MCF 10A (cell line): ENCODE measurements around the gene SZRD1. TPM values are rescaled to one million over a fixed set of nuclear protein-coding genes. Genes with fewer than 3 reads are reported as not detected.

ENCODE experiments used
- BruUV-seq: library from RNA; stranded (reverse); fragments of 400-500 nt; replicated peaks from 2 replicates; lab custom pipeline; 2021; lab: Mats Ljungman, UMichigan
- CTCF ChIA-PET: fragments of 300-600 bp; sonication (Branson Sonifier 250); formaldehyde crosslinking; extraction: SDS; loops from one replicate; lab custom pipeline; 2021; ENCODE audit warnings: antibody characterized with exemption, inconsistent platforms; lab: Yijun Ruan, JAX
- POLR2A ChIA-PET: fragments of 300-600, 350-650 bp; sonication (Branson Sonifier 250); formaldehyde crosslinking; extraction: SDS; loops from one replicate; lab custom pipeline; 2020; ENCODE audit warnings: antibody characterized with exemption, inconsistent platforms; lab: Yijun Ruan, JAX
- DNase-seq: peaks from one replicate; pipeline ENCODE4 v3.0.0-alpha.2; 2018; ENCODE audit not compliant: unreplicated experiment
- H3K27ac Mint-ChIP-seq: one replicate; pipeline ENCODE4 v1.8.0; 2022; ENCODE audit warnings: mild to moderate bottlenecking, low read depth, mixed read lengths; ENCODE audit not compliant: unreplicated experiment
- H3K27me3 Mint-ChIP-seq: one replicate; pipeline ENCODE4 v1.8.0; 2022; ENCODE audit warnings: mixed read lengths; ENCODE audit not compliant: insufficient read depth, unreplicated experiment
- H3K36me3 Mint-ChIP-seq: one replicate; pipeline ENCODE4 v1.8.0; 2022; ENCODE audit warnings: mild to moderate bottlenecking, moderate library complexity, mixed read lengths; ENCODE audit not compliant: insufficient read depth, unreplicated experiment
- H3K4me1 Mint-ChIP-seq: one replicate; pipeline ENCODE4 v1.8.0; 2022; ENCODE audit warnings: mixed read lengths; ENCODE audit not compliant: insufficient read depth, unreplicated experiment
- H3K4me3 Mint-ChIP-seq: one replicate; pipeline ENCODE4 v1.8.0; 2022; ENCODE audit warnings: mild to moderate bottlenecking, moderate library complexity, mixed read lengths; ENCODE audit not compliant: unreplicated experiment
- H3K9me3 Mint-ChIP-seq: one replicate; pipeline ENCODE4 v1.8.0; 2022; ENCODE audit warnings: mixed read lengths; ENCODE audit not compliant: unreplicated experiment
- intact Hi-C: fragments of 100-400 bp; cut with micrococcal nuclease; formaldehyde crosslinking; loops from 2 replicates; pipeline ENCODE4 v1.14.1; 2022
- total RNA-seq: library from RNA; stranded (reverse); gene quantifications from 2 replicates; pipeline ENCODE4 v1.2.3, GENCODE V29; 2022
- TF ChIP-seq, protein P1 (sequence below): fragments of 200-600 bp; IDR thresholded peaks from one replicate; pipeline ENCODE4 v1.8.0; 2022; ENCODE audit warnings: antibody characterized with exemption, mild to moderate bottlenecking; ENCODE audit not compliant: unreplicated experiment

SZRD1 gene
- total RNA-seq, 1 experiment from 2014 or later: 108 TPM

DNA sequence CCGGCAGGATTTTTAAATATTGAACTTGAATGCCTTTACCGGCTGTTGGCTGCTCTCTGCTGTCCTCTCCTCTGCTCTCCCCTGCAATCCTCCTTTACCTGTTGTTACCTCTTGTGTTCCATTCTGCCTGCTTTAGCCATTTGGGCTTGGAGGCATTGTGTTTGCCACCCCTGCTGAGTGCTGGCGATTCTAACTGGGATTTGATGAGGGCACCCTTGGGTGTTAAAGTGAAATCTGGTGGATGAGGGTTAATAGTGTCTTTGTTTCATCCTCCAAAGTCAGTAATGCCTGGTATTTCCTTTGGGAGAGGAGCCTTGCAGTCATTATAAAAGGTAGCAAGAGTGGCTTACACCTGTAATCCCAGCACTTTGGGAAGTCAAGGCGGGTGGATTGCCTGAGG is 9.9 kb downstream of the SZRD1 start:
- no TSS peak for BruUV-seq
- Mint-ChIP-seq H3K4me3 (no peak overlapping the region), H3K36me3 (peaks cover 19% of the 10 kb centered on the region), H3K27ac (no peak overlapping the region), H3K27me3 (no peaks in the 10 kb centered on the region), H3K4me1 (peaks cover 21% of the 10 kb centered on the region), H3K9me3 (no peaks in the 10 kb centered on the region)
- TF ChIP-seq, protein P1, sequence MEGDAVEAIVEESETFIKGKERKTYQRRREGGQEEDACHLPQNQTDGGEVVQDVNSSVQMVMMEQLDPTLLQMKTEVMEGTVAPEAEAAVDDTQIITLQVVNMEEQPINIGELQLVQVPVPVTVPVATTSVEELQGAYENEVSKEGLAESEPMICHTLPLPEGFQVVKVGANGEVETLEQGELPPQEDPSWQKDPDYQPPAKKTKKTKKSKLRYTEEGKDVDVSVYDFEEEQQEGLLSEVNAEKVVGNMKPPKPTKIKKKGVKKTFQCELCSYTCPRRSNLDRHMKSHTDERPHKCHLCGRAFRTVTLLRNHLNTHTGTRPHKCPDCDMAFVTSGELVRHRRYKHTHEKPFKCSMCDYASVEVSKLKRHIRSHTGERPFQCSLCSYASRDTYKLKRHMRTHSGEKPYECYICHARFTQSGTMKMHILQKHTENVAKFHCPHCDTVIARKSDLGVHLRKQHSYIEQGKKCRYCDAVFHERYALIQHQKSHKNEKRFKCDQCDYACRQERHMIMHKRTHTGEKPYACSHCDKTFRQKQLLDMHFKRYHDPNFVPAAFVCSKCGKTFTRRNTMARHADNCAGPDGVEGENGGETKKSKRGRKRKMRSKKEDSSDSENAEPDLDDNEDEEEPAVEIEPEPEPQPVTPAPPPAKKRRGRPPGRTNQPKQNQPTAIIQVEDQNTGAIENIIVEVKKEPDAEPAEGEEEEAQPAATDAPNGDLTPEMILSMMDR: no peak
- ChIA-PET POLR2A (interaction anchor here (0.7 kb wide), 1 partner anchor 85 kb away, joined by 7 read pairs; no protein-coding TSS in a partner anchor), CTCF (interaction anchor here (0.6 to 1.8 kb wide), 2 partner anchors 48 to 295 kb away, joined by 3 to 7 read pairs; no protein-coding TSS in a partner anchor)
- intact Hi-C loops: no loop called here
- DNase-seq: no peak

DNA sequence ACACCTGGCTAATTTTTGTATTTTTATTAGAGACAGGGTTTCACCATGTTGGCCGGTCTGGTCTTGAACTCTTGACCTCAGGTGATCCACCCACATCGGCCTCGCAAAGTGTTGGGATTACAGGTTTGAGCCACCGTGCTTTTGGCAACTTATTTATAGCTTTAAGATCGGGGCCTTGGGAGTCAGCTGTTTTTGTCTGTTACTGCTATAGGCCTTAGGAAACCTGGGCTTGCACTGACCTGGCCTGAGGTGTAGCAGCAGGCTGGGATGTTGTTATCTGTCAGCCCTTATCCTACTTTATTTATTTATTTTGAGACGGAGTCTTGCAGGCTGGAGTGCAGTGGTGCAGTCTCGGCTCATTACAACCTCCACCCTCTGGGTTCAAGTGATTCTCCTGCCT is 11.4 kb downstream of the SZRD1 start:
- ChIA-PET CTCF (interaction anchor here (0.7 to 1.1 kb wide), 2 partner anchors 47 to 64 kb away, joined by 3 read pairs; no protein-coding TSS in a partner anchor), POLR2A (interaction anchor here (0.7 to 1.8 kb wide), 4 partner anchors 10 to 98 kb away, joined by 3 to 6 read pairs (median 4); no protein-coding TSS in a partner anchor)
- DNase-seq: no peak
- intact Hi-C loops: no loop called here
- H3K9me3 Mint-ChIP-seq: no peaks in the 10 kb centered on the region
- peaks cover 12% of the 10 kb centered on the region for H3K36me3 Mint-ChIP-seq
- TF ChIP-seq, protein P1: no peak
- no TSS peak for BruUV-seq
- no peak overlapping the region for H3K4me3 Mint-ChIP-seq
- no peaks in the 10 kb centered on the region for H3K27me3 Mint-ChIP-seq
- peaks cover 19% of the 10 kb centered on the region for H3K4me1 Mint-ChIP-seq
- no peak overlapping the region for H3K27ac Mint-ChIP-seq

DNA sequence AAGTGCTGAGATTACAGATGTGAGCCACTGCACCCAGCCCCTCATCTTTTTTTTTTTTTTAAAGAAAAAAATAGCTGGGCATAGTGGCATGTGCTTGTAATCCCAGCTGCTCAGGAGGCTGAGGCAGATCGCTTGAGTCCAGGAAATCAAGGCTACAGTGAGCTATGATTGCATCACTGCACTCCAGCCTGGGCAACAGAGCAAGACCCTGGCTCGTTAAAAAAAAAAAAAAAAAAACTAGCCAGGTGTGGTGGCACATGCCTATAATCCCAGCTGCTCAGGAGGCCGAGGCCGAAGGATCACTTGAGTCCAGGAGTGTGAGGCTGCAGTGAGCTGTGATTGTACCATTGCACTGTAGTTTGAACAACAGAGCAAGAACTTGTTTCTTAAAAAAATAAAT is 13.8 kb downstream of the SZRD1 start:
- Mint-ChIP-seq H3K27ac (no peak overlapping the region), H3K27me3 (no peaks in the 10 kb centered on the region), H3K4me3 (no peak overlapping the region), H3K4me1 (peaks cover 20% of the 10 kb centered on the region), H3K36me3 (peaks cover 5% of the 10 kb centered on the region), H3K9me3 (no peaks in the 10 kb centered on the region)
- ChIA-PET POLR2A (interaction anchor here (0.7 to 1.5 kb wide), 2 partner anchors 13 to 19 kb away, joined by 3 to 6 read pairs; no protein-coding TSS in a partner anchor), CTCF (interaction anchor here (0.6 to 2.1 kb wide), 4 partner anchors 10 to 146 kb away, joined by 4 to 6 read pairs (median 4); no protein-coding TSS in a partner anchor)
- intact Hi-C loops: loop anchor here (5.0 kb wide), 1 partner anchor 434 kb away; no protein-coding TSS in a partner anchor
- DNase-seq: no peak
- TF ChIP-seq, protein P1: no peak
- BruUV-seq: no TSS peak

DNA sequence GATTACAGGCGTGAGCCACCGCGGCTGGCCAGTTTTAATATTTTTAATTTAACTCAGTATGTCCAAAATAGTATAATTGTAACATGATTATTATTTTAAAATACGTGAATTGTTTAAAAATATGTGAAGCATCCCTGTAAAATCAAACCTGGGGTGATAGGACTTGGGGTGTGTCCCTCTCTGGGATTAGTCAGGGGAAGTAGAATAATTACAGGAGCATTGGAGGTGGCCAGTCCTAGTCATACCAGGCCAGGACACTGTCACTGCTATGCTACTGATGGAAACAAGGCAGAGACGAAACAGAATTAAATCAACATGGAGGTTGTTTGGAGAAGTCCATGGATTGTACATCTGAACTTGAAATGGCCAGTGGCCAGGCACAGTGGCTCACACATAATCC is 16.8 kb downstream of the SZRD1 start:
- Mint-ChIP-seq H3K36me3 (peaks cover 5% of the 10 kb centered on the region), H3K4me3 (no peak overlapping the region), H3K27me3 (no peaks in the 10 kb centered on the region), H3K27ac (peak overlapping the region; percentile 46), H3K9me3 (no peaks in the 10 kb centered on the region), H3K4me1 (peaks cover 34% of the 10 kb centered on the region)
- DNase-seq: no peak
- TF ChIP-seq, protein P1: no peak
- no TSS peak for BruUV-seq
- intact Hi-C loops: loop anchor here (5.0 kb wide), 1 partner anchor 437 kb away; no protein-coding TSS in a partner anchor
- CTCF ChIA-PET: no interaction called here
- POLR2A ChIA-PET: no interaction called here
